NB4 (cell line): ENCODE measurements around the gene ADAM10.
A peak's percentile ranks its signal among the peaks of the same experiment; 100 is the strongest.

Experiments
- DNase-seq: peaks from one replicate; pipeline ENCODE4 v3.0.0; 2010; ENCODE audit warnings: low read depth
- H3K4me3 ChIP-seq: one replicate; pipeline ENCODE4 v1.5.1; 2011; ENCODE audit warnings: mild to moderate bottlenecking, low read depth, low read length, moderate library complexity
- CTCF ChIP-seq: IDR thresholded peaks from one replicate; pipeline ENCODE4 v1.5.1; 2012; ENCODE audit warnings: low read depth, low read length
- MAX ChIP-seq: IDR thresholded peaks from 2 replicates; pipeline ENCODE4 v1.6.1; 2011; ENCODE audit warnings: low read depth, low read length
- MYC ChIP-seq: IDR thresholded peaks from 2 replicates; pipeline ENCODE4 v1.6.1; 2011; ENCODE audit warnings: low read depth, low read length
- POLR2A ChIP-seq: IDR thresholded peaks from 2 replicates; pipeline ENCODE4 v1.6.1; 2011; ENCODE audit warnings: mild to moderate bottlenecking; ENCODE audit not compliant: insufficient read length; ENCODE audit errors: extremely low read depth

The ADAM10 gene

GRCh38 chr15:58755350-58755749 lies 5.8 kb upstream of the ADAM10 start:
- no peak overlapping the region for H3K4me3 ChIP-seq
- TF ChIP-seq POLR2A (no peak), MAX (no peak), CTCF (no peak), MYC (no peak)
- no peak for DNase-seq

GRCh38 chr15:58752716-58753115 lies 3.2 kb upstream of the ADAM10 start:
- DNase-seq, result no peak
- H3K4me3 ChIP-seq, result no peak overlapping the region
- TF ChIP-seq MAX (no peak), MYC (no peak), POLR2A (no peak), CTCF (no peak)

- TF ChIP-seq MYC (peak; percentile 23; the same call in 1 of the 2 replicates), MAX (no peak)
- DNase-seq, result peak; percentile 63
- peak overlapping the region; percentile 66 for H3K4me3 ChIP-seq
Measured at GRCh38 chr15:58748852-58749531, 515 bp downstream of the ADAM10 start.

- peak; percentile 43 for DNase-seq
- TF ChIP-seq MAX, result 0 out of 2 replicates have a peak, but pooled peaks have one; percentile 35
- TF ChIP-seq MYC, result no peak
- TF ChIP-seq CTCF, result no peak
- no peak for TF ChIP-seq POLR2A
- H3K4me3 ChIP-seq, result peak overlapping the region; percentile 66
Measured at GRCh38 chr15:58748040-58748851, 1.3 kb downstream of the ADAM10 start.

GRCh38 chr15:58746174-58746573 lies 3.3 kb downstream of the ADAM10 start:
- DNase-seq, result no peak
- TF ChIP-seq CTCF (no peak), MAX (no peak), MYC (no peak), POLR2A (no peak)
- peak overlapping the region; percentile 18 for H3K4me3 ChIP-seq

GRCh38 chr15:58742819-58743502 lies 6.5 kb downstream of the ADAM10 start:
- DNase-seq, result no peak
- H3K4me3 ChIP-seq, result no peak overlapping the region
- TF ChIP-seq POLR2A (no peak), CTCF (no peak), MAX (no peak), MYC (no peak)
